Peyer's patch (tissue), 4 donors: ENCODE data around the gene TMEM170A.

Experiments
- CTCF ChIP-seq, 6 experiments: fragments of 450-650 bp in 4 of 6; fragments of 200-600 bp in 2 of 6; sonication (generic) in 1 of 6; IDR thresholded peaks; one replicate each; pipeline ENCODE4 v1.5.1; 2017 to 2019; ENCODE audit warnings: antibody characterized with exemption in 6 of 6, mild to moderate bottlenecking in 3 of 6, moderate library complexity in 1 of 6
- POLR2A ChIP-seq, 2 donors: fragments of 450-650 bp; IDR thresholded peaks; one replicate each; pipeline ENCODE4 v1.5.1; 2017; ENCODE audit warnings: antibody characterized with exemption in 2 of 2, mild to moderate bottlenecking in 2 of 2, moderate library complexity in 2 of 2

- no peak for TF ChIP-seq CTCF (IDR thresholded peaks at IDR 0.05)
- TF ChIP-seq POLR2A (IDR thresholded peaks at IDR 0.05) = no peak
These were observed 30.7 kb upstream of the TMEM170A start, which contains the start of gene CHST6 for GRCh38 chr16:75495076-75495674.
